Measurements from ENCODE around the gene ATAD3A.

ATAD3A gene

GRCh38 chr1:1578371-1578940 lies 66.5 kb downstream of the ATAD3A start:
- DNase-seq (ENCODE audit: low read depth in 1 of 2, low spot score in 1 of 2) = no peak

- DNase-seq (ENCODE audit: low read depth in 1 of 2, low spot score in 1 of 2) = no peak
Observed at GRCh38 chr1:1582585-1583346, 70.8 kb downstream of the ATAD3A start.

GRCh38 chr1:1583347-1584010 lies 71.5 kb downstream of the ATAD3A start:
- DNase-seq (ENCODE audit: low read depth in 1 of 2, low spot score in 1 of 2) = no peak

All from stimulated activated CD4-positive, alpha-beta T cell treated with anti-CD3 and anti-CD28 coated beads, Interleukin-15, amount 100 ng/mL, for 1 hour (primary cell).